Hypothalamus (tissue), 51 donors: ENCODE measurements around the gene OR8B8.
A peak's percentile ranks its signal among the peaks of the same experiment; 100 is the strongest.
"Not testable (repeated sequence)": the region's sequence is repeated elsewhere in the genome, so short reads cannot be mapped to it uniquely, and the experiment has no call there.

Experiments
- DNase-seq, 51 donors: peaks; one replicate each; lab custom pipeline; 2025; lab: John Stamatoyannopoulos, UW

The OR8B8 gene

GRCh38 chr11:124442847-124443246 is 2.6 kb downstream of the OR8B8 start:
- no peak for DNase-seq

- no peak for DNase-seq
Measured at GRCh38 chr11:124442442-124442841, 3.1 kb downstream of the OR8B8 start.

GRCh38 chr11:124441519-124441918 is 4.0 kb downstream of the OR8B8 start:
- no peak for DNase-seq

- DNase-seq: no peak
Measured at GRCh38 chr11:124441081-124441480, 4.4 kb downstream of the OR8B8 start.

- no peak for DNase-seq
Measured at GRCh38 chr11:124440608-124441007, 4.9 kb downstream of the OR8B8 start.

- DNase-seq: no peak
Measured at GRCh38 chr11:124434699-124435098, 10.8 kb downstream of the OR8B8 start.

GRCh38 chr11:124429599-124429998 is 15.9 kb downstream of the OR8B8 start:
- DNase-seq: no peak

GRCh38 chr11:124424384-124424921 is 21.0 kb downstream of the OR8B8 start, which contains the start of gene OR8B4:
Gene OR8B4, minus strand, starts transcription at chr11:124424871. Its CDS starts 0 bp downstream, at chr11:124424871.
- DNase-seq: no peak

- no peak for DNase-seq
Measured at GRCh38 chr11:124421043-124421442, 24.5 kb downstream of the OR8B8 start.

- no peak for DNase-seq
Measured at GRCh38 chr11:124415356-124415923, 30.1 kb downstream of the OR8B8 start.

GRCh38 chr11:124409906-124410305 is 35.6 kb downstream of the OR8B8 start:
- DNase-seq: no peak

- no peak for DNase-seq
Measured at GRCh38 chr11:124405581-124405980, 39.9 kb downstream of the OR8B8 start.

- not testable (repeated sequence) for DNase-seq
Measured at GRCh38 chr11:124403186-124403585, 42.3 kb downstream of the OR8B8 start.

- peak in 29 of 51 donors; percentile 1 to 58 (median 19) for DNase-seq
Measured at GRCh38 chr11:124402326-124402922, 43.1 kb downstream of the OR8B8 start.

- no peak for DNase-seq
Measured at GRCh38 chr11:124398924-124399323, 46.6 kb downstream of the OR8B8 start, which contains the start of gene OR8B3. Gene OR8B3, minus strand, starts transcription at chr11:124399024. Its CDS starts 1,673 bp downstream, at chr11:124397351.

- not testable (repeated sequence) for DNase-seq
Measured at GRCh38 chr11:124396847-124397246, 48.6 kb downstream of the OR8B8 start.

- DNase-seq: no peak
Measured at GRCh38 chr11:124394408-124394807, 51.1 kb downstream of the OR8B8 start.
